Epidermal melanocyte (primary cell): ENCODE results near the gene TAF6.

Experiments
- DNase-seq: peaks from one replicate; pipeline ENCODE4 v3.0.0; 2011; ENCODE audit warnings: low spot score; ENCODE audit not compliant: insufficient read length

Gene TAF6

DNA sequence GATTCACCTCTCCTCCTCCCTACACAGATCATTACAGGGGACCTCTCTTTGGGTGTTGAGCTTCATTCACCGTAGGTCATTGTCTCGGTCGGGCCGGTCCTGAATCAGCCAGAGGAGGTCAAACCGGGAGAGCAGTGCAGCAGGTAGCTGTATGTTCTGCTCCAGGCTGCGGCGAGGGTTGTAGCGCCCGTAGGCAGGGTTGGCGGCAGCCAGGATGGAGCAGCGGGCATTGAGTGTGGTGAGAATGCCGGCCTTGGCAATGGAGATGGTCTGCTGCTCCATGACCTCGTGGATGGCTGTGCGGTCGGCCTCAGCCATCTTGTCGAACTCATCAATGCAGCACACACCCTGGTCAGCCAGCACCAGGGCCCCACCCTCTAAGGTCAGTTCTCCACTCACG, 23.5 kb downstream of the TAF6 start:
- DNase-seq = no peak

DNA sequence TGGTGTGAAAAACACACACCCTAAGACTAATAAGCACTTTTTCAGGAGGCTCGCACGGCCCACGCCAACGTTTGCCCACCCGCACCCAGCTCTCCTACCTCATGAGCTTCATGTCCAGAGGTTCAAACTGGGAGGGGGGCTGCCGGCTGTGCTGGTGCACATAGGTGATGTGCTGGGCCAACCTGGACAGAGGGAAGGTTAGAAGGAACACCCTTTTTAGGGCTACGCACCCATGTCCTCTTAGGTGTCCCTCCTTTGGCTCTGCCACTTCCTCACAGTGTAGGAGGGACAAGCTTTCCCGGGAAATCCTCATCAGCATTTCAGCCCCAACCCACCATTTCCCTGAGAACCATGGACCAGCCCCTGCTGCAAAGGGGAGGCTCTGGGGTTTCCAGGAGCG, 23.9 kb downstream of the TAF6 start:
- no peak for DNase-seq

- no peak for DNase-seq
These were observed 25.2 kb downstream of the TAF6 start for GRCh38 chr7:100093925-100094486.

DNA sequence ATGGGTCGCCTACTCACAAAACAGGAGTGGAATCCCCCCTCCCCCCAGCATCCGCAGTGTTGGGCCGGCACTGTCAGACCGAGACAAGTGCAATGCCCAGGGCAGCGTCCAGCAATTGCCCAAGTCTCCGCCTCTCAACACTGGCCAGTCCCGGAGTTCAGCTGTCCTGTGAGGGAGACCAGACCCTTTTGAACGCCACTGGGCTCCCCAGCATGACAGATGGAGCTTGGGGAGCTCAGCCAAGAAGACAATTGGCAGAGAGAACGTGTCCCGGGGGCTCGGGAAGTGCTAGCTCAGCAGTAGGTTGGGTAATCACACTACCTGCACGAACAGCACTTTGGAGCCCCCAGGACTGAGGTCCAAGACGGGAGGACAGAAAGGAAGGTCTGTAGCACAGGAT, 25.7 kb downstream of the TAF6 start:
- DNase-seq = no peak

GRCh38 chr7:100093054-100093453, 26.1 kb downstream of the TAF6 start:
- no peak for DNase-seq

DNA sequence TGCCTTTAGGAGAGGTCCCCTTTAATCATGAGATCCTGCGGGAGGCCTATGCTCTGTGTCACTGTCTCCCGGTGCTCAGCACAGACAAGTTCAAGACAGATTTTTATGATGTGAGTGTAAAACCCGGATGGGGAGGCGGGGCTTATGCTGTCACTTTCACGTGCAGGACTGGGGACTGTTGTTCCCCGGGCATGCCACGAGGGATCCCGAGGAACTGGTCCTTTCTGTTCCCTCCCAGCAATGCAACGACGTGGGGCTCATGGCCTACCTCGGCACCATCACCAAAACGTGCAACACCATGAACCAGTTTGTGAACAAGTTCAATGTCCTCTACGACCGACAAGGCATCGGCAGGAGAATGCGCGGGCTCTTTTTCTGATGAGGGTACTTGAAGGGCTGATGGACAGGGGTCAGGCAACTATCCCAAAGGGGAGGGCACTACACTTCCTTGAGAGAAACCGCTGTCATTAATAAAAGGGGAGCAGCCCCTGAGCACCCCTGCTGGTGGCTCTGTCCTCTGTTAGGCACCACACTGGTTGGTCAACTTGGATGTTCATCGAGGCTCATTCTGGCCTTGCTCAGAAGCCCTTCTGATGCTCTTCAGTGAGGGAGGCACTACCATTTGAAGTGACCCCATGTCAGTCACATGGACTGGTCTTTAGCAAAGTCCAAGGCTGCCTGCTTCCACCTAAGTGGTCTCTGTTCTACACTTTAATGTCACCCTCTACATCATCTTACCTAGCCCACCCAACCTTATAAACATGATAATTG, 27.6 kb downstream of the TAF6 start:
- DNase-seq = no peak

DNA sequence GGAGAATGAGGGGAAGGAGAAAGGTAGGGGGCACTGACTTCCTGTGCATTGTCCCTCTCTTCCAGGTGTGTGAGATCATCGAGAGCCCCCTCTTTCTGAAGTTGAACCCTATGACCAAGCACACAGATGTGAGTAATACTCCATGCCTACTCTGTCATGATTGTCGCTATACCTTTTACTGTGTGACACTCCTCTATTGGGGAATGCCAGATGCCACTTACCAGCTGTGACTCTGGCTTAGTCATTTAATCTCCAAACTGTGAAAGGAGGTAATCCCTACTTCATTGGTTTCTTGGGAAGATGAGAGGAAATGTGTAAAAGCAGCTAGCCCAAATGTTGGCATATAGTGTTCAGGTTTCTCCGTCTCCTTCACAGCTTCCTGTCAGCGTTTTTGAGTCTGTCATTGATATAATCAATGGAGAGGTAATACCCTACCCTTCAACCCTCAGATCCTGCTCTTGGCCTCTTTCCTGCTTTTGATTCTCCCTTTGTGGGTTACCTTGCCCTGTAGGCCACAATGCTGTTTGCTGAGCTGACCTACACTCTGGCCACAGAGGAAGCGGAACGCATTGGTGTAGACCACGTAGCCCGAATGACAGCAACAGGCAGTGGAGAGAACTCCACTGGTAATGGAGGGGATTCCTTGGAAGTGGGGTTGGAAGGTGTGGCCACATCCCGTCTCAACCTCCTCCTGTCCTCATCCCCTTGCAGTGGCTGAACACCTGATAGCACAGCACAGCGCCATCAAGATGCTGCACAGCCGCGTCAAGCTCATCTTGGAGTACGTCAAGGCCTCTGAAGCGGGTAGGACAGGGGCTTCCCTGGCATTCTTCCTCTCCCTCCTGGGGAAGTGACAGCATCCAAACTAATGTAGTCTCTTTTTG, 28.4 kb downstream of the TAF6 start:
- DNase-seq = no peak

- DNase-seq = no peak
These were observed 29.5 kb downstream of the TAF6 start for GRCh38 chr7:100089458-100090196.

DNA sequence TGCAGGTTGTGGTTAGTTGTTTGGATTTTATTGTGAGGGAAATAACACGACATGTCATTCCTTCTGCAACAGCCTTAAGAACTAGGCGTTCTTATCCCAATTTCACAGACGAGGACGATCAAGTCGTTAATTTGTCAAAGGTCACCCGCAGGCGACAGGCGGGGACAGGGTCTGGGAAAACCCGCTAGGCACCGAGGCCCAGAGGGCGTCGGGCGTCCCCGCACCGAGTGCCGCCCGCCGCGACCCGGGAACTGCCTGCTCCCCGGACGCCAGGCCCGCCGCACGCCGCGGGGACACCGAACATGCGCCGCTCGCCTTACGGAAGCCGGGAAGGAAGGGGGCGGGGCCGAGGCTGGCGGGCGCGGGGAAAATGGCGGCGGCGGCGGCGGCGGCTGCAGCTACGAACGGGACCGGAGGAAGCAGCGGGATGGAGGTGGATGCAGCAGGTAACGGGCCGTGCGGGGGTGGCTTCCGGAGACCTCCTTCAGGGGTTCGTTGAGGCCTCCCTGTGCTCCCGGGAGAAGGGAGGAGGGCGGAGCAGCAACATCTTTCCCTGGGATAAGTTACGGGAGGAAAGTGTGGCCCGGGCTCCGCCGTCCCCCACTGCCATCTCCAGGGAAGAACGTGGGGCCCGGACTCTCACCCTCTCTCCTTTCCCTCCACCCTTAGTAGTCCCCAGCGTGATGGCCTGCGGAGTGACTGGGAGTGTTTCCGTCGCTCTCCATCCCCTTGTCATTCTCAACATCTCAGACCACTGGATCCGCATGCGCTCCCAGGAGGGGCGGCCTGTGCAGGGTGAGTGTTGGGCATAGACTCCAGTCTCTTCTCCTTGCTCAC, 30.3 kb downstream of the TAF6 start, which contains the start of gene COPS6:
COPS6 (plus strand) TSS at position 349 of the 837 bp plus-strand sequence; CDS start at position 371, 22 bp downstream.
- DNase-seq = peak; percentile 73

GRCh38 chr7:100088095-100088620, 31.0 kb downstream of the TAF6 start:
- DNase-seq = no peak

DNA sequence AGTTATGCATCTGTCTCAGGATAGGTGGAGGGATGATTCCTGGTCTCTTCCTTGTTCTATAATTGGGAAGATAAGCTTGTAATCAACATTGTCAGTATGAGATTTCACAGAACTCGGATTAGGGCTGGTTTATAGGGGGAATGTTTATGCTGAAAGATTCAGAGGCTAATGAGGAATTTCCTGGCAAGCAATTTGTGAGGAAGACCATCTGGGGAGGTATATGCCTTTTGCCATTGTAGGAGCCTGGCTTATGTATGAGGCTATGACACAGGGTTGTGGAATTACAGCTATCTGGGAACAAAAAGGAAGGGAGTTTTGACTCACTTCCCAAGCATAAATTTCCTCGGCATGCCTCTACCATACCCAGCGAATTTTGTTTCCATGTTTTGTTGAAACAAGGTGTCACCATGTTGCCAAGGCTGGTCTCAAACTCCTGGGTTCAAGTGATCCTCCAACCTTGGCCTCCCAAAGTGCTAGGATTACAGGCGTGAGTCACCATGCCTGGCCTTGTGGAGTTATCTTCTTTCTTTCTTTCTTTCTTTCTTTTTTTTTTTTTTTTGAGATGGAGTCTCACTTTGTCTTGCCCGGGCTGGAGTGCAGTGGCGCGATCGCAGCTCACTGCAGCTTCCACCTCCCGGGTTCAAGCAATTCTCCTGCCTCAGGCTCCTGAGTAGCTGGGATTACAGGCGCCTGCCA, 32.0 kb downstream of the TAF6 start:
- peak; percentile 37 for DNase-seq

DNA sequence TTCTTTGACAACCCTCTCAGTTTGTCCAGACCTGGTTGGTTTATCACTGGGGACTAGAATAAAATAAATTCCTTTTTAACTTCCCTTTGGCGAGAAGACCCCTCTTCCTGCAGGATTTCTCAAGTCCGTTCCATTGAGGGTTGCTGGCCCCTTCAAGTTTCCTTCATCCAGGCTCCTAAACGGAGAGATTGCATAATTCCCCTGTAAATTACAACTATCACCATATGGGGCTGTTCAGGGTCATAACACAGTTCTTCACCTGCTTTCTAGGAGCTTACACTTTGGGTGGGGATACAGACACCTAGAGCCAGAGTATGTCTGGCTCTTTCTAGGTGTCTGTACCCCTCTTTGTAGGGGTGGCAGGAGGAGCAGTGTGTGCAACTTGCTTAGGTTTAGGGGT, 33.6 kb downstream of the TAF6 start:
- no peak for DNase-seq

GRCh38 chr7:100082978-100083377, 36.2 kb downstream of the TAF6 start:
- no peak for DNase-seq

DNA sequence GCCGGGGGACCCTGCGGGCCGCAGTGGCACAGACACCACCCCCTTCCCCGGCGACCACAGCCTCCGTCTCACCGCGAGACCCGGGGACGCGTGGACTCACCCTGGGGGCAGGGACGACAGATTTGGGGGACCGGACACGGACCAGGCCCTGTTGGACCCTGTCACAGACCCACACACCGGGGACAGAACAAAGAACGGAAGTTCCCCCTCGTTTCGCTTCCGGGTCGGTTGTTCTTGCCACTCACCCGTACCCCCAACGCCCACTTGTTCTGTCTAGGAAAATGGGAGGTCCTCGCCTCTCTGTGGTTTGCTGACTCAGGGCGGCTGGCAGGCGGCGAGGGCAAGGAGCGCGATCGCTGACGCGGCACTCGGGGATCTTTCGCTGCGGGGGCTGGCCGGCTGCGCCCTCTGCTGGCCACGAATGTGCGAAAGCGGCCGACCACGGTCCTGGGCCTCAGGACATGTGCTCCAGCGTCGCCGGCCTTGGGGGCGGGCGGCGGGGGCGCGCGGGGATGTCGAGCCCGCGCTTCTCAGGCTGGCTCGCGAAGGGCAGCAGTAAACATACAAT, 37.5 kb downstream of the TAF6 start, which contains the start of gene ZNF3:
ZNF3 (minus strand) TSS at position 189 of the 568 bp plus-strand sequence. CDS start 4,366 bp downstream, outside the sequence.
- peak; percentile 77 for DNase-seq

DNA sequence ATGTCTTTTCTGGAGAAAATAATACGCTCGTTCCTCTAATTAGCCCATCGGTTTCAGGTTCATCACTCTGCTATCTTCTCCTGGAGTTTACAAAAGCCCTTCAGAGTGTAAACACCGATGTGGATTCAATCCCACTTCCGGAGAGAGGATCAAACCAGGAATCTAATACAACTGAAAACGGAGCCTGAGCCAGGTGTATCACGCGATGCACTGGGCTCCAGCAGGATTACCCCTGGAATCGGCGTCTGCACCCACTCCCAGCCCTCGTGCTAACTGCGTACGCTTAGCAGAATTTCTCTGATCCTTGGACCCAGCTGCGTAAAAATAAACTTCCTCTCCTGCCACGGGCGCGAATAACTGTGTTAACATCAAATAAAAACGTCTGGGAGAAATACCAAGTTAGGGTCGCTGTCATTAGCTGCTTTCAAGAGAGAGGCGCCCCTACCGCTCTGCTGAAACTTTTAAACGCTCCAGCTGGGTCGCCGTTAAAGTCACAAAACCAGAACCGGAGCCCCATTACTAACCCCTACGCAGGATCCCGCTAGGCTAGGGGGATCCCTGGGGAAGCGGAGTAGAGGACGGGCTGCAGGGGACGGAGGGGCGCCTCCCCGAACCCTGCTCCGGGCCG, 38.1 kb downstream of the TAF6 start:
- no peak for DNase-seq

- peak; percentile 57 for DNase-seq
These were observed 40.1 kb downstream of the TAF6 start for GRCh38 chr7:100079024-100079560.

DNA sequence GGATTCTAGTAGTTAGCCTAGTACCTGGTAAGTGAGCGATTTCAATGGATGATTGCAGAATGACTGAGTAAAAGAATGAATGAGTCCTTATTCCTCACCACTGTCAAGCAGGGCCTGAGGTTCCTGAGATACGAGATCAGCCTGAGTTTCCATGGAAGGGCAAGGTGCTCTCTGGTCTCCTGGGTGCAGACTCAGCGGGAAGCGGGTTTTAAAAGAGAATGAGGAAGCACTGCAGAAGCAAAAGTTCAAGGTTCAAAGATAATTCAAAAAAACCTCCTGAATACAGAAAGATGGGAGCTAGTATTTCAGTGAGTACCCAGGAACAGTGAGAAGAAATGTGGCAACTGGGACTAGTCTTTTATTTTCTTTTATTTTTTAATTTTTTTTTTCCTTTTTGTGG, 42.0 kb downstream of the TAF6 start:
- DNase-seq = no peak

GRCh38 chr7:100075418-100075817, 43.7 kb downstream of the TAF6 start:
- no peak for DNase-seq
